ENCODE results near the gene SLC5A3.

DNA sequence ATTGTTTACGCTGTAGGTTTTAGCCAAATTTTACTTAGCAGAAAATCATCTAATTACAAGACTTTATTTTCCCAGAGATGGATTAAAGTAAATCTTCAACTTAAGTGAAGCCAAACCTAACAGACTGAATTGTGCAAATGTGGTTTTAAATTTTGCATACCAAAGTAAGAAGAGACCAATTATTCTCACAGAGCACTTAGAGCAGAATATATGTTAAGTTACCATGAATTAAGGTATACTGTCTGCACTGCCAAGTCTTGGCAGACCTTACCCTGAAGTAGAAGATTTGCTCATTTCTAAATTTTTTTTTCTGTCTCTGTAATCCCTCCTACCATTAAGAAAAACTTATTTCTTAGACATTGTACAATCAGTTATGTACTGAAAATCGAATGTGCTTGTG, 24.1 kb downstream of the SLC5A3 start:
- TF ChIP-seq, protein P1, sequence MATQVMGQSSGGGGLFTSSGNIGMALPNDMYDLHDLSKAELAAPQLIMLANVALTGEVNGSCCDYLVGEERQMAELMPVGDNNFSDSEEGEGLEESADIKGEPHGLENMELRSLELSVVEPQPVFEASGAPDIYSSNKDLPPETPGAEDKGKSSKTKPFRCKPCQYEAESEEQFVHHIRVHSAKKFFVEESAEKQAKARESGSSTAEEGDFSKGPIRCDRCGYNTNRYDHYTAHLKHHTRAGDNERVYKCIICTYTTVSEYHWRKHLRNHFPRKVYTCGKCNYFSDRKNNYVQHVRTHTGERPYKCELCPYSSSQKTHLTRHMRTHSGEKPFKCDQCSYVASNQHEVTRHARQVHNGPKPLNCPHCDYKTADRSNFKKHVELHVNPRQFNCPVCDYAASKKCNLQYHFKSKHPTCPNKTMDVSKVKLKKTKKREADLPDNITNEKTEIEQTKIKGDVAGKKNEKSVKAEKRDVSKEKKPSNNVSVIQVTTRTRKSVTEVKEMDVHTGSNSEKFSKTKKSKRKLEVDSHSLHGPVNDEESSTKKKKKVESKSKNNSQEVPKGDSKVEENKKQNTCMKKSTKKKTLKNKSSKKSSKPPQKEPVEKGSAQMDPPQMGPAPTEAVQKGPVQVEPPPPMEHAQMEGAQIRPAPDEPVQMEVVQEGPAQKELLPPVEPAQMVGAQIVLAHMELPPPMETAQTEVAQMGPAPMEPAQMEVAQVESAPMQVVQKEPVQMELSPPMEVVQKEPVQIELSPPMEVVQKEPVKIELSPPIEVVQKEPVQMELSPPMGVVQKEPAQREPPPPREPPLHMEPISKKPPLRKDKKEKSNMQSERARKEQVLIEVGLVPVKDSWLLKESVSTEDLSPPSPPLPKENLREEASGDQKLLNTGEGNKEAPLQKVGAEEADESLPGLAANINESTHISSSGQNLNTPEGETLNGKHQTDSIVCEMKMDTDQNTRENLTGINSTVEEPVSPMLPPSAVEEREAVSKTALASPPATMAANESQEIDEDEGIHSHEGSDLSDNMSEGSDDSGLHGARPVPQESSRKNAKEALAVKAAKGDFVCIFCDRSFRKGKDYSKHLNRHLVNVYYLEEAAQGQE (IDR thresholded peaks at IDR 0.05; ENCODE audit: unreplicated experiment): no peak
- TF ChIP-seq, protein P2, sequence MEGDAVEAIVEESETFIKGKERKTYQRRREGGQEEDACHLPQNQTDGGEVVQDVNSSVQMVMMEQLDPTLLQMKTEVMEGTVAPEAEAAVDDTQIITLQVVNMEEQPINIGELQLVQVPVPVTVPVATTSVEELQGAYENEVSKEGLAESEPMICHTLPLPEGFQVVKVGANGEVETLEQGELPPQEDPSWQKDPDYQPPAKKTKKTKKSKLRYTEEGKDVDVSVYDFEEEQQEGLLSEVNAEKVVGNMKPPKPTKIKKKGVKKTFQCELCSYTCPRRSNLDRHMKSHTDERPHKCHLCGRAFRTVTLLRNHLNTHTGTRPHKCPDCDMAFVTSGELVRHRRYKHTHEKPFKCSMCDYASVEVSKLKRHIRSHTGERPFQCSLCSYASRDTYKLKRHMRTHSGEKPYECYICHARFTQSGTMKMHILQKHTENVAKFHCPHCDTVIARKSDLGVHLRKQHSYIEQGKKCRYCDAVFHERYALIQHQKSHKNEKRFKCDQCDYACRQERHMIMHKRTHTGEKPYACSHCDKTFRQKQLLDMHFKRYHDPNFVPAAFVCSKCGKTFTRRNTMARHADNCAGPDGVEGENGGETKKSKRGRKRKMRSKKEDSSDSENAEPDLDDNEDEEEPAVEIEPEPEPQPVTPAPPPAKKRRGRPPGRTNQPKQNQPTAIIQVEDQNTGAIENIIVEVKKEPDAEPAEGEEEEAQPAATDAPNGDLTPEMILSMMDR (conservative IDR thresholded peaks at IDR 0.05; ENCODE audit: low read depth in 2 of 2): no peak
- TF ChIP-seq EZH2phosphoT487 (IDR thresholded peaks at IDR 0.05; ENCODE audit: unreplicated experiment) (no peak), EZH2 (IDR thresholded peaks at IDR 0.05; ENCODE audit: low read depth, unreplicated experiment) (no peak), POLR2AphosphoS5 (IDR thresholded peaks at IDR 0.05; ENCODE audit: low read depth) (no peak), JUNB (IDR thresholded peaks at IDR 0.05; ENCODE audit: unreplicated experiment) (no peak), CREB1 (CRISPR knock-in tag; IDR thresholded peaks at IDR 0.05; ENCODE audit: low read depth) (no peak), ZNF114 (CRISPR knock-in tag; IDR thresholded peaks at IDR 0.05) (no peak)

Data from GM23338 (cell line).